HG02623 (cell line): Measurements from ENCODE around the gene VPS35L.

Source experiments
- ATAC-seq: cut with Tn5 transposase; IDR thresholded peaks from one replicate; pipeline ENCODE4 v1.9.1; 2021; ENCODE audit warnings: moderate library complexity; ENCODE audit not compliant: unreplicated experiment

The VPS35L gene, protein sequence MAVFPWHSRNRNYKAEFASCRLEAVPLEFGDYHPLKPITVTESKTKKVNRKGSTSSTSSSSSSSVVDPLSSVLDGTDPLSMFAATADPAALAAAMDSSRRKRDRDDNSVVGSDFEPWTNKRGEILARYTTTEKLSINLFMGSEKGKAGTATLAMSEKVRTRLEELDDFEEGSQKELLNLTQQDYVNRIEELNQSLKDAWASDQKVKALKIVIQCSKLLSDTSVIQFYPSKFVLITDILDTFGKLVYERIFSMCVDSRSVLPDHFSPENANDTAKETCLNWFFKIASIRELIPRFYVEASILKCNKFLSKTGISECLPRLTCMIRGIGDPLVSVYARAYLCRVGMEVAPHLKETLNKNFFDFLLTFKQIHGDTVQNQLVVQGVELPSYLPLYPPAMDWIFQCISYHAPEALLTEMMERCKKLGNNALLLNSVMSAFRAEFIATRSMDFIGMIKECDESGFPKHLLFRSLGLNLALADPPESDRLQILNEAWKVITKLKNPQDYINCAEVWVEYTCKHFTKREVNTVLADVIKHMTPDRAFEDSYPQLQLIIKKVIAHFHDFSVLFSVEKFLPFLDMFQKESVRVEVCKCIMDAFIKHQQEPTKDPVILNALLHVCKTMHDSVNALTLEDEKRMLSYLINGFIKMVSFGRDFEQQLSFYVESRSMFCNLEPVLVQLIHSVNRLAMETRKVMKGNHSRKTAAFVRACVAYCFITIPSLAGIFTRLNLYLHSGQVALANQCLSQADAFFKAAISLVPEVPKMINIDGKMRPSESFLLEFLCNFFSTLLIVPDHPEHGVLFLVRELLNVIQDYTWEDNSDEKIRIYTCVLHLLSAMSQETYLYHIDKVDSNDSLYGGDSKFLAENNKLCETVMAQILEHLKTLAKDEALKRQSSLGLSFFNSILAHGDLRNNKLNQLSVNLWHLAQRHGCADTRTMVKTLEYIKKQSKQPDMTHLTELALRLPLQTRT

DNA sequence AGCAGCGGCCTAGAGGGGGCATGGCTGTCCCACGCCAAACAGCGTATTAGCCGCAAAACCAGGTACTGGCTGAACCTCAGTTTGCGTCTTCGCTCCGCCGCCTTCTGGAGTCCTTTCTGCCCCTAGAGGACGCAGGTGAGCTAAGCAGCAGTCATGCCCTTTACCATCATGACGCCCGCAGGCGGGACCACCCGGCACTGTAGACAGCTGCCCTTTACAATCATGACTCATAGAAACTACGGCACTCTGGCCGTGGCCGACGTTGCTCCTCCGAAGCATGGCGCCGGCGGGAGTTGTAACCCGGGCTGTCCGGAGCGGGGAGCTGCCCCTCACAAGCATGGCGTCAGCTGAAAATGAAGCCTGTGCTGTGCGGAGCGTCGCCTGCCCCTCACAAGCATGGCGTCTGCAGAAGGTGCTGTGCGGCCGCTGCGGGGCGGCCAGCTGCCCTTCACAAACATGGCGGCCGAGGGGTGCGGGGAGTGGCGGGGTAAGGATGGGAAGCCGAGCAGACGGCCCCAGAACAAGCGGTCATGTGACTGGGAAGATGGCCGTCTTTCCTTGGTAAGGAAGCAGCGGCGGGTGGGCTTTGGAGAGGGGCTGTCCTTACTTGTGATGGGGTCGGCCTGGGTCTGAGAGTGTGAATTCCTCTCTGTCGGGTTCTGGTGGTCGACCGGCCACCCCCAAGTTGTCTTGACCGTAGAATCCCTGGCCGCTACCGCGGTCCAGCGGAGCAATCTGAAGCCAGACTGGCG, at the start of gene VPS35L:
Gene VPS35L (plus strand): TSS at position 518 of the 752 bp plus-strand sequence. CDS start 27 bp downstream, at position 545.
- ATAC-seq = peak; percentile 94

DNA sequence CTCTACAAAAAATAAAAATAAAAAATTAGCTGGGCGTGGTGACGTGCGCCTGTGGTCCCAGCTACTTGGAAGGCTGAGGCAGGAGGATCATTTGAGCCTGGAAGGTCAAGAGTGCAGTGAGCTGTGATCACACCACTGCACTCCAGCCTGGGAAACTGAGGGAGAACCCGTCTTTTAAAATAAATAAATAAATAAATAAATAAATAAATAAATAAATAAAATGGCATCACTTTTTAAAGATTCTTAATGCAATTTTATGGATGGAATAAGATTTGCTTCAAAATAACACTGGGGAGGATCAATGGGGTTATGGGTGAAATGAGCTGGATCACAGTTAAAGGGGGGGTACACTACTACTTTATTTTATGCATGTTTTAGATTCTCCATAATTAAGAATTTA, 48.5 kb upstream of the VPS35L start:
- ATAC-seq = no peak

DNA sequence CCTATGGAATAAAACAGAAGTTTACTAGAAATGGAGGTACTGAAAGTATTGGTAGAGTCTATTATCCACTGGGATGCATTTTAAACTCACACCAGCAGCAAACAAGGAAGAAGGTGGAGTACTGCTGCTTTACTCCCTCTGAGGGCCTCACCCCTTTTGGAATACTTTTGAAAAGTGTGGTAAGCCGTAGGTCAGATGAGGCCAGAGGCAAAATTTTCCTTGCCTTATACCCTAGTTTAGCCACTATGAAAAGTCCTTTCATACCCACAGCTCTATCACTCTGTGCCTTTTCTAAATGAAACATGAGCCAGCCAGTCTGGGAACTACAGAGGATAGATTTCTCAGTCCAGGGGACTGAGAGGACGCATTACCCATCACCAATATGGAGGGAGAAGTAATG, 47.6 kb upstream of the VPS35L start:
- ATAC-seq = no peak

DNA sequence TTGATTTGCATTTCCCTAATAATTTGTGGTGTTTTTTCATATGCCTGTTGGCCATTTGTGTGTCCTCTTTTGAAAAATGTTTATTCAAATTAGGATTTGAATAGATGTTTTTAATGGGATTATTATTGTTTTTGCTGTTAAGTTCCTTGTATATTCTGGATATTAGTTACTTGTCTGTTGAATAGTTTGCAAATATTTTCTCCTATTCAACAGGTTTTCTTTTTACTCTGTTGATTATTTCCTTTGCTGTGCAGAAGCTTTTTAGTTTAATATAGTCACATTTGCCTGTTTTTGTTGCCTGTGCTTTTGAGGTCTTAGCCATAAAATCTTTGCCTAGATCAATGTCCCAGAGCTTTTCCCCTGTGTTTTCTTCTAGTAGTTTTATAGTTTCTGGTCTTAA, 43.2 kb upstream of the VPS35L start:
- no peak for ATAC-seq

DNA sequence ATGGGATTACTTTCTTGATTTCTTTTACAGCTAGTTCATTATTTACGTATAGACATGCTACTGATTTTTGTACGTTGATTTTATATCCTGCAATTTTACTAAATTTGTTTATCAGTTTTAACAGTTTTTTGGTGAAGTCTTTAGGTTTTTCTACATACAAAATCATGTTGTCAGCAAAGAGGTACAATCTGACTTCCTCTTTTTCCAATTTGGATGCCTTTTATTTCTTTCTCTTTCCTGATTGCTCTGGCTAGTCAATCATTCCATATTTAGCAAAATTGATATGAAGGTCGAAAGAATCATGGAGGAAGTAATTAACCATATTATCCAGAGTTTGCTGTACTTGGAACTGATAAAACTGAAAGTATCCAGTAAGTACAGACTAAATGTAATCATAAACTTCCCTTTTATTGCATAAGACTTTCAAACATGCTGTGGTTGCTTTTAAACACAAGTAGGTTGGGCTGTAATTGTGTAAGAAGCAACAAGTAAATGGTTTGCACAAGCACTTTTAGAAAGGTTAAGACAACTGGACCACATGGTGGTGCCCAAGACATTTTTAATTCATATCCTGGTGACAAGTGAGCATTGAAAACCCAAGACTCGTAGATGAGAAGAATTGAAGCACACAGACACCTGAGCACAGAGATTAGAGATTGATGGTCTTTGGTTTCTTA, 42.0 kb upstream of the VPS35L start:
- ATAC-seq = no peak

DNA sequence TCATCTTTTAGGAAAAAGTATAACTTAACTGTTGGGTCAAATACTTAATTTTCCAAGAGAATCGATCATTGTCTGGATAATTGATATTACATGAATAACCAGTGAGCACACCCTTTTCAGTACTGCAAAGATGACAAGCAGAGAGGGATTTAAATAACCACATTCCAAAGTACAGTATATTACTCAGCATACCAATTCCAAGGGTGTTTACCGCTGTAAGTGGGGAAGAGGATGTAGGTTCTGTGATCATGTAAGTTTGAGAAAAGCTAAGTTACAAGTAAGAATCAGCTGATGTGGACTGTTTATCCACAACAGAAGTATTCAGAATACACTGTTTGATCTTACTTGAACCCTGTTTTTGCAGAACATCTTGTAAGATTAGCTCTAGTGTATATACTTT, 39.7 kb upstream of the VPS35L start:
- no peak for ATAC-seq

DNA sequence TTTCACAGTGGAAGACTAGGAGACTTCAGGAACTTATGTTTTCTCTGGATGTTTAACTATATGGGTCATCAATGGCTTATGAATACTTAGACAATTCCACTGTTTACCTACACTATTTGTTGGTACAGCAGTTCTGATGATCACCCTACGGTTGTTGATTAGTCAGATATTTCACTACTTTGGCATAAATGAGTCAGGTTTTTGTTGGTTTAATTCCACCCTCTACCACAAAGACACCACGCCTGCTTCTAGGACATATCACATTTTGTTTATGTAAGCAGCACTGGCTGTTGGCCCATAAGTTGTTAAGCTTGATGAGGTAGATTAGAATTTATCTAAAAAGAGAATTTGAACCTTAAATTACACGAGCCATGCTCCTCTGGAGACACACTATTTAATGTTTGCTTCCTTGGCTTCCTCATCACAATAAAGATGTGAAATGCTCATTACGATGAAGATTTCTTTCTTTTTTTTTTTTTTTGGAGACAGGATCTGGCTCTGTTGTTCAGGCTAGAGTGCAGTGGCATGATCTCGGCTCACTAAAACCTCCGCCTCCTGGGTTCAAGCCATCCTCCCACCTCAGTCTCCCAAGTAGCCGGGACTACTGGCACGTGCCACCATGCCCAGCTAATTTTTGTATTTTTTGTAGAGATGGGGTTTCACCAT, 37.9 kb upstream of the VPS35L start:
- no peak for ATAC-seq

DNA sequence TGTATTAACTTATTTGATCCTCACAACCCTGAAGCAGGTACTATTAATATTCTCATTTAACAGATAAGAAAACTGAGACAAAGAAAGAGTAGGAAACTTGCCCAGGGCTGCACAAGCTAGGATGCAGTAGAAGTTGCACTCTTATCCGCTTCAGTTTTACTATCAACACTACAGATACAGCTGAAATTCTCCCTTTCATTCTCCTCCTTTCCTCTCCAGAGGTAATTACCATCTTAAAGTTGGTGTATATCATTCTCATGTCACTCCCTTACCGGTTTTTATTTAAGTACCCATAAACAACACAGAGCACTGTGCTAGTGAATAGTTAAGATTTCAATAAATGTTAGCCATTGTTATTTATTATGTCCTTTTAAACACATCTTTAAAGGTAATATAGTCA, 37.1 kb upstream of the VPS35L start:
- ATAC-seq = no peak

DNA sequence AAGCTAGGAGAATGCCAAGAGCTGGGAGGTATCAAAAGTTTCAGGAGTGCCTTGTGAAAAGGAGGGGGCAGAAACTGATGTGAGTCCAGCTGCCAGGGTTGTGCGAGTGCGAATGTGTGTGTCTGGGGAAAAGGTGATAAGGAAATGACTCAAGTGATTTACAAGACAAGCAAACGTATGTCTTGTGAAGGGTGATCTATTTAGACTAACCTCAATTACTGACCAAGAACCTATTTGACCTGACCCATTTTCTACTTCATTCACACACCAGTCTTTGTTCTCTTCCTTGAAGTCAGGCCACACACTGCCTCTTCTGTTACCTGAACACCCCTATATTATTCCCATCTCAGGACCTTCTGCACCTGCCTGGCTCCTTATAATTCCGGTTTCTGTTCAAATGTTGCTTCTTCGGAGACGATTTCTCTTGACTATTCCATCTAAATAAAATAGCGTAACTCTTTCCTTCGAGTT, 34.6 kb upstream of the VPS35L start:
- no peak for ATAC-seq

DNA sequence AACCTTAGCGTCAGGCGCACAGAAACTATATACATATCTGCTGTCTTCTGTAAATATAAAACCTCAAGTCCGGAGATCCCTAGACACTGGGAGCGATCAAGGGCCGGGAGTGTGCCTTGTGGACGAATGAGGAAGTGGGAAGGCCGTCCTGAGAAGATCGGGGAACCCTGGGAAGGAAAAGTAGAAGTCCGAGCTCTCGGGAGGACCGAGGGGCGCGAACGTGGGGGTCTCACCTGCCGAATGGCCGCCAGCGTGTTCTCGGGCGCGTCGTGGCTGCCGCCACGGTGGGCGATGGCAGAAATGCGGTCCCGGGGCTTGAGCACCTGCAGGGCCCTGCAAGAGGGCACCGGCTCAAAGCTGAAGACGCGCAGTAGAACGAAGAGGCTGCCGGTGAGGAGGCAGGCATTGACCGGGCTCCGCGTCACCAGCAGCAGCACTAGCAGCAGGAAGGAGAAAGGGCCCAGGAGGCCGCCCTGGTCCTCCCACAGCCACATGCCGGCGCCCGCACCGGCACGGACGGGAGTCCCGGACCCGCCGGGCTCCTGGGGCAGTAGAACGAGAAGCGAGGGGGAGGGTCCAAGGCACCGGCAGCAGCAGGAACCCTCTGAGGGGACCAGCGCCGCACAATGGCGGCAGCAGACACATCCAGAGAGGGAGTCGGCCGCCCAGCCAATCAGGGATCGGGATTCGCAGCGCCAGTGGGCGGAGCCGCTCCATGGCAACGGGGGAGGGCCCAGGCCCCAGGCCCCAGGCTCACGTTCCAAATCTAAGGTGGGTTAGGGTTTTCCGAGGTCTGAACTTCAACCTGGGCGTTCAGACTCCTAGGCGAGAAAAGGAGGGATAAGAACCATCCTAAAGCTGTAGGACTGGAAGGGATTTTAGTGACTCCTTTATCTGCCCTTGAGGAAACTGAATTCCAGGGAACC, 33.8 kb upstream of the VPS35L start, which contains the start of gene GDE1:
Gene GDE1 (minus strand): TSS at position 628 of the 926 bp plus-strand sequence. CDS start 134 bp downstream, at position 494.
- ATAC-seq = peak; percentile 68

DNA sequence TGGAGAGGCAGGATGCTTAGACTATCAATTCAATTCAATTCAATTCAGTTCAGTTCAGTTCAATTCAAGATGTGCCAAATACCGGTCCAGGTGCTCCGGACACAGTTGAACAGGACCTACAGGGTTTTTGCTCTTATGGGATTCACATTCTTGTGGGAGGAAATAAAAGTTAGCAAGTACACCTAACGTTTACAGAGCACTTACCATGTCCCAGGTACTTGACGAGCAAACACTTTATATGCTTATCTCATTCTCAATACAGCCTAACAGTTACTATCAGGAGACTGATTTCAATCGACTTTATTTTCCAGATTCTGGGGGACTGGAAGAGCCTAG, 33.1 kb upstream of the VPS35L start:
- no peak for ATAC-seq

DNA sequence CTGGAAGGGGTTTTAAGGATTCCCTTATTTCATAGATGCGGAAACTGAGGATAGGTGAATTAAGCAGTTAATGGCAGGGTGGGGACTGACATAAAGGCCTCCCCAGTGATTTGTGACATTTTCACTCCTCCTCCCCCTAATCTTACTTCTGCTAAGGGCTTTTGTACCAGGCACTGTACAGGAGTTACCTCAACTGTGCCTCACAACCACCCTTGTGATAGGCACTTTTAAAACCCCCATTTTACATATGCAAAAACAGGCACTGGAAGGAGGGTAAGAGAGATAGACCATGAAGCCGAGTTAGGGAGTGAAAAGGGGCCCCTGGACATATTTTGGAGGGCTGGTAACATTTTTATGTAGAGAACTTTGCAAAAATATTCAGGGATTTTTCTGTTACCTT, 32.7 kb upstream of the VPS35L start:
- ATAC-seq = no peak

DNA sequence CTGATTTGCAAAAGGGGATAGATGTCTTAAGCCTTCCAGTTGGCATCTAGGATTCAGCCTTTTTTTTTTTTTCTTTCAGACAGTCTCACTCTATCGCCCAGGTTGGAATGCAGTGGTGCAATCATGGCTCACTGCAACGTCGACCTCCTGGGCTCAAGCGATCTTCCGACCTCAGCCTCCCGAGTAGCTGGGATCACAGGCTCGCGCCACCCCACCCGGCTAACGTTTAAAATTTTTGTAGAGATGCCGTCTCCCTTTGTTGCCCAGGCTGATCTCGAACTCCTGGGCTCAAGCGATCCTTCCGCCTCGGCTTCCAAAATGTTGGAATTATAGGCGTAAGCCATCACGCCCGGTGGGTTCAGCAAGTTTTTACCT, 32.3 kb upstream of the VPS35L start:
- no peak for ATAC-seq

DNA sequence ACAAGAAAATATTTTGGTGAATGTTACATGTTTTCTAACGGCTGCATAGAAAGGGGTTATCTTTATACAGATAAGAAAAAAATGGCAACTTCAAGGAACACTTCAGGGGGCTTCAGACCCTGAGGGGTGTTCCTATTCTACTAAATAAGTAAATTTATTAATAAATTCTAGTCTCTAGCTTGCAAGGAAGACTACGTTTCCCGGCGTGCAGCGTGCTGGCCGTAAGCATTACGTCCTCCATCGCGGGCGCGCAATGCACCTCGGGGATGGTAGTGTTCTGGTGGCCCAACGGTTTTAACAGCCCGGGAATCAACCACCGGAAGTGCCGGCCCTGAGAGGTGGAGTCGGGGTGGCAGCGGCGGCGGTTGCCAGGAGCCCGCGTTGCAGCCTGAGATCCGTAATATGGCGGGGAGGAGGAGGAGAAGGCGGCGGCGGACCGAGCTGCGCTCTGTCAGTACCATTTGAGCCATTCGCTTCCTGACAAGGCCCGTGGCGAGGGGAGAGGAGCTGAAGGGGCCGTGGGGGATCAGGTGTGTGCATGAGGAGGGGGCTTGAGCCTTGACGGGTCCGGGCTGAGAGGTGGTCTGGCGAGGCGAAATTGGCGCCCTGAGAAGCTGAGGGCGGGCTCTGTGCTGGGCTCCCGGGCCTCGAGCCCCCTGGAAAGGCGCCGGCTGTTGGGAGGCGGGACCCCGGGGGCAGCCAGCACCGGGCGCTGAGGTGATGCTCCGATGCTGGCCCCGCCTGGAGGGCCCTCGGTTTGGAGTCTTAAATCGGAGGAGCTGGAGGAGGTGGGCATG, 31.7 kb upstream of the VPS35L start, which contains the start of gene CCP110:
Gene CCP110 (plus strand): TSS at position 384 of the 797 bp plus-strand sequence. CDS start 3,940 bp downstream, outside the sequence.
- peak; percentile 74 for ATAC-seq

DNA sequence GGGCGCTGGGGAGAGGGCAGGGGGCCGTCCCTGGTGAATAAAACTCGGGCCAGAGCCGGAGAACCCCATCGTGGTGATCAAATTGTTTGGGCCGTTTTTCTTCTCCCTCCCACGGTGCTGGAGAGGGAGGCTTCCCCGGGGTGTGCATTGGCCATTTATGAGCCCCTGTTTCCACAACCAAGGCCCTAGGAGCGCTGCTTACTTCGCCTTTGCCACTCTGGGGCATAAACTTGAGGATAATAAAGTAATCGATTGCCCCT, 31.2 kb upstream of the VPS35L start:
- no peak for ATAC-seq

DNA sequence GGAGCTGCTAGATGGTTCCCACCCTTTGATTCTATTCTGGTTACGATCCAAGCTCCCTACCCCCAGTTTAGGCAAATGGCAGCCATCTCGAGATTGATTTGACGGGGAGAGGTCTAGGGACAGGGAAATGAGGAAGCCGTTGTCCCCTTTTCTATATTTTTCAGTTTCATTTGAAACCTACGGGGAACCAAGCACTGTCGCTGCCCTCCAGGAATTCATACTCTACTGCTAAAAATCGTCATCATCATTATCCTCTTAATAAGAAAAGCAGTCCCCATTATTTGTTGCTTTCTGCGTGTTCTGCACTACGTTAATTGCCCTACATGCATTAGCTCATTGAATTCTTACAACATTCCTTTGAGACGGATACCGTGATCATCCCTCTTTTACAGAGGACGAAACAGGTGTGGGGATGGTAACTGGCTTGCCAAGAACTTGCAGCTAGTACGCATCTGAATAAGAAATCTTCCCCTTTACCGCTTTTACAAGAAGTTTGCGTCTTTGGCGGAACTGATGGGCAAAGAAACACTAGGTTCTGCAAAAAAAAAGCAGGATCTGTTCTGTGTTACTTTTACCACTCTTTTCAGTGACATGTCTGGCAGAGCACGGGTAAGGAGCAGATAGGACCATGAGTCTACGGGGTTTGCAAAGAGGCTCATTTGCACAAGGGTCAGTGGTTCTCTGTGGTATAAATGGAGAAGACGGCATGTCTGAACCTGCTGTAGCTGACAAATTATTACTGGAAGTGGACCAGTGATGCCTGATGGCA, 30.7 kb upstream of the VPS35L start:
- no peak for ATAC-seq

DNA sequence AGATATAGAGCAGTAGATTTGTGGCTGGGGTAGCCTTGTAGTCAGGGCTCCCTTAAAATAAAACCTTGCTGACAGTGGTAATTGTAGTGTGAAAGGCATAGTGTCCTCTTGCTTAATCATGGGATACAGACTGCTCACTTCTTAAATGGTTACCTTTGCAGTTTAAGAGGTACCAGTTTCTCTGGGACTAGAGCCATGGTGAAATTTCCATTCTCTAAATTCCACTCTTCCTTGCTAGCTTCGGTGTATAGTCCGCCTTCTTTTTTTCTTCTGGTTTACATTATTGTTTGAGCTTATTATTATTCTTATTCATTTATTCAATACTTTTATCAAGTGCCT, 30.1 kb upstream of the VPS35L start:
- ATAC-seq = no peak

DNA sequence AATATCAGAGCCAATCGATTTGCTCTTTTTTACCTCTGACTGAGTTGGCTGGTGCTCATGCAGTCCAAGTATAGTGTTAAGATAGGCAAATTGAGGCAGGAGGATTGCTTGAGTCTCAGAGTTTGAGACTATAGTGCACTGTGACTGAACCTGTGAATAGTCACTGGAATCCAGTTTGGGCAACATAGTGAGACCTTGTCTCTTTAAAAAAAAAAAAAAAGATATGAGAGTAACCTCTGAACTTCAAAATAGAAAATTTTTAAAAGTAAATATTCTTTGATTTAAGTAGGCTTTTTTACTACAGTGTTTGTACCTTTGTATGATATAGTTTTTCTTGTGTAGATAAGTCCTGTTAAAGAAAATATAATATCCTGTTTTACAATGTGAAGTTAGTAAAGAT, 28.3 kb upstream of the VPS35L start:
- ATAC-seq = no peak
